Stomach (tissue), 4 donors: ENCODE data around the gene SUSD4.

ENCODE experiments used
- CTCF ChIP-seq, 7 experiments: fragments of 450-650 bp in 4 of 7; fragments of 200-600 bp in 3 of 7; sonication (generic) in 3 of 7; IDR thresholded peaks; one replicate each; pipeline ENCODE4 v1.5.1; 2016 to 2019; ENCODE audit warnings: antibody characterized with exemption in 7 of 7, control low read depth in 2 of 7, mild to moderate bottlenecking in 1 of 7
- EP300 ChIP-seq: sonication (generic); formaldehyde crosslinking; IDR thresholded peaks from one replicate; pipeline ENCODE4 v1.6.1; 2017; ENCODE audit warnings: antibody characterized with exemption
- POLR2A ChIP-seq, 4 donors: fragments of 450-650 bp; IDR thresholded peaks; one replicate each; pipeline ENCODE4 v1.6.1; 2016; ENCODE audit warnings: antibody characterized with exemption in 4 of 4, control low read depth in 2 of 4, mild to moderate bottlenecking in 1 of 4, moderate library complexity in 1 of 4
- POLR2AphosphoS5 ChIP-seq, 3 donors: sonication (generic); formaldehyde crosslinking; IDR thresholded peaks; one replicate each; pipeline ENCODE4 v1.6.1; 2016; ENCODE audit warnings: antibody characterized with exemption in 3 of 3

GRCh38 chr1:223201967-223202366 is 162.0 kb downstream of the SUSD4 start:
- TF ChIP-seq EP300 (no peak), CTCF (IDR thresholded peaks at IDR 0.05) (no peak), POLR2A (IDR thresholded peaks at IDR 0.05) (no peak), POLR2AphosphoS5 (IDR thresholded peaks at IDR 0.05) (no peak)
